Activated naive CD4-positive, alpha-beta T cell treated with anti-CD3 and anti-CD28 coated beads for 36 hours (primary cell): ENCODE results near the gene YJEFN3. TPM values are rescaled to one million over a fixed set of nuclear protein-coding genes. Genes with fewer than 3 reads are reported as not detected.
A peak's percentile ranks its signal among the peaks of the same experiment; 100 is the strongest.

Source experiments
- CTCF ChIA-PET: fragments of 350-600 bp; sonication (Branson Sonifier 250); formaldehyde crosslinking; loops from one replicate; lab custom pipeline; 2021; ENCODE audit warnings: antibody characterized with exemption; lab: Charles Lee
- DNase-seq: peaks from one replicate; pipeline ENCODE4 v3.0.0-alpha.2; 2020
- H3K27ac Mint-ChIP-seq: one replicate; pipeline ENCODE4 v1.8.0; 2021; ENCODE audit warnings: mild to moderate bottlenecking, mixed read lengths
- H3K27me3 Mint-ChIP-seq: one replicate; pipeline ENCODE4 v1.8.0; 2021; ENCODE audit warnings: low read depth, mixed read lengths
- H3K36me3 Mint-ChIP-seq: one replicate; pipeline ENCODE4 v1.8.0; 2021; ENCODE audit warnings: low read depth, mixed read lengths
- H3K4me1 Mint-ChIP-seq: one replicate; pipeline ENCODE4 v1.8.0; 2021; ENCODE audit warnings: low read depth, mixed read lengths
- H3K4me3 Mint-ChIP-seq: one replicate; pipeline ENCODE4 v1.8.0; 2021; ENCODE audit warnings: mild to moderate bottlenecking, moderate library complexity, mixed read lengths
- H3K9me3 Mint-ChIP-seq: one replicate; pipeline ENCODE4 v1.8.0; 2021; ENCODE audit warnings: mixed read lengths
- intact Hi-C: fragments of 100-400 bp; cut with micrococcal nuclease; formaldehyde crosslinking; loops from one replicate; pipeline ENCODE4 v1.15.1; 2023
- total RNA-seq, 2 experiments: library from RNA; stranded (reverse); gene quantifications; one replicate each; pipeline ENCODE4 v1.2.3, GENCODE V29; 2021

YJEFN3 gene
- total RNA-seq, 2 experiments from 2014 or later, result 6.5 to 7.2 TPM

DNA sequence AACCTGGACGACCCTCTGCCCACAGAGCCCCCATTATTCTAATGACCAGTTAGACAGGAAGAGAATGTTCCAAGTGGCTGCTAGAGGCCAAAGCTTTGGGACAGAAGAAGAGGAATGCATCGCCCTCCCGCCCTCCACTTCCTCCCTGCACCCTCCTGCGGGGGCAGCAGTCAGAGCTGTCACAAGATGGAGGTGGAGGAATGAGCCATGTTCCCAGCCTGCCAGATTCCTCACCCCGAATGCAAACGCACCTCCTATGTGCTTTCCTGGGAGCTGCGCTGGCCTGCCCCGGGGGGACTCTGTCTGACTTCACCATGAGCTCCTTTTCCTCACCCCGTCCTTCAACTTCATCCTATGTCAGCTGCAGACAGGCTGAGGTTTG lies 1.7 kb downstream of the YJEFN3 start:
- CTCF ChIA-PET, result interaction anchor here (1.1 to 5.9 kb wide), 5 partner anchors 11 to 132 kb away, joined by 3 to 46 read pairs (median 5); partner anchors contain the start of genes GMIP and NDUFA13
- Mint-ChIP-seq H3K4me3 (no peak overlapping the region), H3K36me3 (peaks cover 5% of the 10 kb centered on the region), H3K4me1 (peaks cover 9% of the 10 kb centered on the region), H3K27me3 (no peaks in the 10 kb centered on the region), H3K27ac (no peak overlapping the region), H3K9me3 (no peaks in the 10 kb centered on the region)
- no peak for DNase-seq
- intact Hi-C loops, result loop anchor here (10.0 kb wide), 1 partner anchor 244 kb away; no protein-coding TSS in a partner anchor

DNA sequence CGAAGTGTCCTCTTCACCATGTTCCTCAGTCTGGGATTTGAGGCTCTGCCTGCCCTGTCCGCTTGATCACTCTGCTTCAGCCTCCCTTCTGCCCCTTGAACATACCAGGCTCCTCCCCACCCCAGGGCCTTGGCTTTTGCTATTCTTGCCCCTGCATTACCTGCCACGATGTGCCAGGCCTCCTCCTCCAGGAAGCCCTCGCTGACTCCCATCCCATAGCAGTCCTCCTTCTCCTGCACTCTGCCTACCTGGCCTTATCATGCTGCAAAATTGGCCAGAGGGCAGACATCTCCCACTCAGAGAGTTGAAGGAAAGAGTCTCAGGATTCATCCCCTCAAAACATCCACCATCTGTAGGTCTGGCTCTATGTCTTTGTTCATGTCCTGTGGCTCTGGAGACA lies 2.2 kb downstream of the YJEFN3 start:
- Mint-ChIP-seq H3K36me3 (peaks cover 5% of the 10 kb centered on the region), H3K4me3 (no peak overlapping the region), H3K27ac (no peak overlapping the region), H3K27me3 (no peaks in the 10 kb centered on the region), H3K4me1 (peaks cover 9% of the 10 kb centered on the region), H3K9me3 (no peaks in the 10 kb centered on the region)
- DNase-seq, result no peak
- intact Hi-C loops, result loop anchor here (10.0 kb wide), 1 partner anchor 244 kb away; no protein-coding TSS in a partner anchor
- CTCF ChIA-PET, result interaction anchor here (0.6 to 5.9 kb wide), 8 partner anchors 10 to 463 kb away, joined by 3 to 46 read pairs (median 8); partner anchors contain the start of genes GMIP and NDUFA13

DNA sequence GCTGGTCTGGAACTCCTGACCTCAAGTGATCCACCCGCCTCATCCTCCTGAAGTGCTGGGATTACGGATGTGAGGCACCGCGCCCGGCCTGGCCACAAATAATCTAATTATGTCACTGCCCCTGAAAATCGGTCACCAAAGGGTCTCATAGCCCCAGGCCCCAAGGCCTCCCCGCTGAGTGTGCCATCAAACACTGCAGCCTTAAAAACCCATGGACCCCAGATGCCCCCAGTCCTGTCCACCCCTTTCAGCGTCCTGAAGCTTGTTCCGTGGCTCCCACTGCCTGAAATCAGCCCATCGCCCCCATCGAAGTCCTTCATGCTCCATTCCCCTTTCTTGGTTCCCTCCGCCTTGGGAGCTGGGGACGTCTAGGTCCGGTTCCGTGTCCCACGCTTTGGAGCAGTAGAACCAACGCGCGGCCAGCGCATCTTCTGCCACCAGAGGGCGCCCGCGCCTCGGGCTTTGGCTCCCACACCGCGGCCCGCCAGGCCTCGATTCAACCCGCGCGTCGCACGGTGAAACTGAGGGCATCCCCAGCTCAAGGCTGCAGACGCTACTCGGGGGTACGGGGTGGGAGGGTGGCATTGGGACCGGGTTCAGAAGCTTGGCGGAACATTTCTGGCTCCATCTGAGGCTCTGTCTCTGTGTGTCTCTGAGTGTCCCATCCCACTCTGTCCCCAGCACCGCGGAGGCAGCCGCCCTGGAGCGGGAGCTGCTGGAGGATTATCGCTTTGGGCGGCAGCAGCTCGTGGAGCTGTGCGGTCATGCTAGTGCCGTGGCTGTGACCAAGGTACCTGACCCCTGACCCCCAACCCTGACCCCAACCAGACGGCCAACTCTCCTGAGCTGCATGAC lies 3.5 kb downstream of the YJEFN3 start:
- peaks cover 5% of the 10 kb centered on the region for H3K36me3 Mint-ChIP-seq
- peaks cover 12% of the 10 kb centered on the region for H3K4me1 Mint-ChIP-seq
- H3K4me3 Mint-ChIP-seq, result no peak overlapping the region
- CTCF ChIA-PET, result interaction anchor here (0.6 to 5.9 kb wide), 33 partner anchors 9 to 486 kb away, joined by 3 to 46 read pairs (median 5); partner anchors contain the start of genes GMIP, NDUFA13, PBX4 and TSSK6
- H3K9me3 Mint-ChIP-seq, result no peaks in the 10 kb centered on the region
- intact Hi-C loops, result loop anchor here (1.0 to 10.0 kb wide), 4 partner anchors 23 to 427 kb away; partner anchors contain the start of gene GMIP
- no peak overlapping the region for H3K27ac Mint-ChIP-seq
- no peaks in the 10 kb centered on the region for H3K27me3 Mint-ChIP-seq
- peak; percentile 88 for DNase-seq

DNA sequence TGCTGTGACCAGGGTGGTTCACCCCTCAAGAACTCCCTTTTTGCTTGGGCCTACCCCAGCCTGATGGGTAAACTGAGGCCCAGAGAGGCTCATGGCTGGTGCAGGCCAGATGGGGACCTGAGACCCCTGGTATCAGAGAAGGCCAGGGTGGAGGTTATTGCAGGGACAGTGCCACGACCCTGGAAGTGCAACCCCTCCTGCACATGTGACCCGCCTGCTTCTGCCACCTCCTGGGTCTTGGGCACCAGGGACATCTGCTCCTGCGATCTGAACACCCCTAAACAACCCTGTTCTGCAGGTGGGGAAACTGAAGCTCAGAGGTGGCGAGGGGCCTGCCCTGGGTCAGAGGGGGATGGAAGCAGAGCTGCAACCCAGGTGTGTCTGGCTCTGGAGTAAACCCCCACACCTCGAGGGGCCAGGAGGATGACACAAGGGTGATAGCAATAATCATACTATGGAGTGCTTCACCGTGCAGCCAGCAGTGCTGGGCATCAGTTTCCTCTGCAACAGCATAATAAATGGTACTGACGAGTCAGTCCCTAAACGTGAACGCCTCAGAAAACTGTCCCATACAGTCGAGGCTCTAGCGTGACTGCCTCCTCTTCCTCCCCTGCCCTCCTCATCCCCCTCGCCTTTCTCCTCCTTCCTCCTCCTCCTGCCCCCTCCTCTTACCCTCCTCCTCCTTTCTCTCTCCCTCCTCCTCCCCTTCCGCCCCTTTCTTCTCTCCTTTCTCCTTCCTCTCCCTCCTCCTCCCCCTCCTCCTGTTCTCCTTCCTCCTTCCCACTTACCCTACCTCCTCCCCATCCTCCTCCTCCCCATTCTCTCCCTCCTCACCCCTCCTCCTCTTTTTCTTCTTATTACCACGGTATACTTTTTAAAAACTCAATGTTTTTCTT lies 4.3 kb downstream of the YJEFN3 start:
- DNase-seq, result no peak
- no peak overlapping the region for H3K27ac Mint-ChIP-seq
- no peaks in the 10 kb centered on the region for H3K27me3 Mint-ChIP-seq
- peaks cover 16% of the 10 kb centered on the region for H3K4me1 Mint-ChIP-seq
- intact Hi-C loops, result loop anchor here (1.0 to 10.0 kb wide), 4 partner anchors 22 to 426 kb away; partner anchors contain the start of gene GMIP
- H3K36me3 Mint-ChIP-seq, result peaks cover 5% of the 10 kb centered on the region
- no peaks in the 10 kb centered on the region for H3K9me3 Mint-ChIP-seq
- H3K4me3 Mint-ChIP-seq, result no peak overlapping the region
- CTCF ChIA-PET, result interaction anchor here (0.6 to 5.9 kb wide), 30 partner anchors 8 to 485 kb away, joined by 3 to 46 read pairs (median 5); partner anchors contain the start of genes GMIP, NDUFA13, PBX4 and TSSK6

DNA sequence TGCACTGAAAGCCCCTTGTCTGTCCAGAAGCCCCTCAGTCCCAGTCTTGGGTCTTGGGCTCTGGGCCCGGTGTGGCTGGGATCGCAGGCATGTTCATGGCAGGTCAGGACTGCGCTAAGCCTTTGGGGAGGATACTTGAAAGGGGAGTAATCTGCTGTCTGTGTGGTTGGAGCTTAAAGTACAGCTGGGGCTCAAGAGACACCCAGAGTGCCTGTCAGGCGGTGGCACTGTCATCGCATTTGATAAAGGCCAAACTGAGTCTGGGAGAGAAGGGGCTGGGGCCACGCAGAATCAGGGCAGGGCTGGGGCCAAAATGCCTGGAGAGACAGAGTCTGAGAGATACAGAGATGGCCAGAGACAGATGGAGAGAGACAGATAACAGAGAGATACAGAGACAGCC lies 5.1 kb downstream of the YJEFN3 start:
- no peak overlapping the region for H3K4me3 Mint-ChIP-seq
- peak overlapping the region; percentile 63 for H3K27ac Mint-ChIP-seq
- intact Hi-C loops, result loop anchor here (2.0 to 10.0 kb wide), 2 partner anchors 21 to 241 kb away; no protein-coding TSS in a partner anchor
- peaks cover 21% of the 10 kb centered on the region for H3K4me1 Mint-ChIP-seq
- H3K27me3 Mint-ChIP-seq, result peaks cover 3% of the 10 kb centered on the region
- DNase-seq, result no peak
- H3K36me3 Mint-ChIP-seq, result peaks cover 5% of the 10 kb centered on the region
- CTCF ChIA-PET, result interaction anchor here (5.9 kb wide), 1 partner anchor 111 kb away, joined by 46 read pairs; the partner anchor contains the start of gene GMIP
- no peaks in the 10 kb centered on the region for H3K9me3 Mint-ChIP-seq

DNA sequence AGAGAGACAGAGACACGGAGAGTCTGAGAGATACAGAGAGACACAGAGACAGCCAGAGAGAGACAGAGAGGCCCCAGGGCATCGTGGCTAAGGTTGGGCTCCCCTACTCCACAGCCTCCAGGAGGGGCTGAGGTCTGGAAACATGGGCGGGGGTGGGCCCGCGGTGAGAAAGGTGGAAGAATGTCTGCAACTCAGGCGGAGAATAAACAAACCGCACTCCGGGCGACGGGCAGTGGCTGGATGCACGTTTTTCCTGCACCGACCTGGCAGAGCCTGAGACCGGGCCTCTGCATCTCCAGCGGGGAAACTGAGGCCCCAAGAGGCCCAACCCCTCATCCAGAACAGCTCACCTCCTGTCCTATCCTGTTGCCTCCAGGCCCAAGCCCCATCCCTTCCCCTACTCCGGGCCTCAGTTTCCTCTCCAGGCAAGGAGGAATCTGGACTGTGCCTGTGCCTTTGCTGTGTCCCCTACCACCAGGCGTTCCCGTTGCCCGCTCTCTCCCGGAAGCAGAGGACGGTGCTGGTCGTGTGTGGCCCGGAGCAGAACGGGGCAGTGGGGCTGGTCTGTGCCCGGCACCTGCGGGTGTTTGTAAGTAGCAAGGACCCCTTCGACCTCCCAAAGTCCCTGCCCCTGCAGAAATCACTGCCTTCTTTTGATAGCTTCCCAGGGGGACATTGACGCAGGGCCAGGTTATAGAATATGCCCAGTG lies 6.0 kb downstream of the YJEFN3 start:
- no peak overlapping the region for H3K27ac Mint-ChIP-seq
- peaks cover 25% of the 10 kb centered on the region for H3K4me1 Mint-ChIP-seq
- CTCF ChIA-PET, result interaction anchor here (0.9 kb wide), 1 partner anchor 20 kb away, joined by 7 read pairs; no protein-coding TSS in a partner anchor
- H3K27me3 Mint-ChIP-seq, result peaks cover 5% of the 10 kb centered on the region
- DNase-seq, result no peak
- H3K36me3 Mint-ChIP-seq, result peaks cover 3% of the 10 kb centered on the region
- no peaks in the 10 kb centered on the region for H3K9me3 Mint-ChIP-seq
- intact Hi-C loops, result loop anchor here (5.0 to 10.0 kb wide), 2 partner anchors 198 to 240 kb away; partner anchors contain the start of gene ZNF14
- H3K4me3 Mint-ChIP-seq, result no peak overlapping the region

DNA sequence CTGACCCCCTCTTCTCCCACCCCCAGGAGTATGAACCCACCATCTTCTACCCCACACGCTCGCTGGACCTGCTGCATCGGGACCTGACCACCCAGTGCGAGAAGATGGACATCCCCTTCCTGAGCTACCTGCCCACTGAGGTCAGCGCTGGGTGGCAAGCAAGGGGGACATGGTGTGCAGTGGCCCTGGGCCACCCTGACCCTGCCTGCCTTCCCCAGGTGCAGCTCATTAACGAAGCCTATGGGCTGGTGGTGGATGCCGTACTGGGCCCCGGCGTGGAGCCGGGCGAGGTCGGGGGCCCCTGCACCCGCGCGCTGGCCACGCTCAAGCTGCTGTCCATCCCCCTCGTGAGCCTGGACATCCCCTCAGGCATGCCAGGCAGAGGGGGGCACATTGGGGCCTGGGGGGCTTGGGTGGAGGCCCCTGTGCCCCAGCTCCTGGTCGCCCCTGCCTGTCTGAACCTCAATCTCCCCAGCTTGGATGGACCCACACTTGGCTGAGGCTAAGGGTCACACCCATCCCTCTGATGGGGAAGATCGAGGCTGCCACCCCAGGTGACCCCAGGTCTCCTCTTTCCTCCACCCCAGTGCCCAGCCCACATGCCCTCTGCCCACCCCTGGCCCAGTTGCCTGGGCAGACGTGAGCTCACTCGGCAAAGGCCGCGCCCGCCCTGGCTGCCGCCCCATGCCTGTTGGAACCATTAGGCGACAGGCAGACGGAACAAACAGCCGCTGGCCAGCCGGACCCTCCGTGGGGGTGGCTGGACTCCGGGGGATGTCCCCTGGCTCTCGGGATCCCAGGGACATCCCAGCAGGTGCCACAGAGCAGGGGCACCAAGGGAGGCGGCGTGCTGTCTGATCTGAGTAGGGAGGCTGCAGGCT lies 6.8 kb downstream of the YJEFN3 start:
- DNase-seq, result no peak
- no peak overlapping the region for H3K4me3 Mint-ChIP-seq
- no peaks in the 10 kb centered on the region for H3K9me3 Mint-ChIP-seq
- CTCF ChIA-PET, result interaction anchor here (0.9 to 1.1 kb wide), 2 partner anchors 19 to 20 kb away, joined by 4 to 7 read pairs; no protein-coding TSS in a partner anchor
- H3K27ac Mint-ChIP-seq, result no peak overlapping the region
- peaks cover 3% of the 10 kb centered on the region for H3K36me3 Mint-ChIP-seq
- peaks cover 6% of the 10 kb centered on the region for H3K27me3 Mint-ChIP-seq
- intact Hi-C loops, result loop anchor here (5.0 to 10.0 kb wide), 2 partner anchors 197 to 239 kb away; partner anchors contain the start of gene ZNF14
- peaks cover 26% of the 10 kb centered on the region for H3K4me1 Mint-ChIP-seq

DNA sequence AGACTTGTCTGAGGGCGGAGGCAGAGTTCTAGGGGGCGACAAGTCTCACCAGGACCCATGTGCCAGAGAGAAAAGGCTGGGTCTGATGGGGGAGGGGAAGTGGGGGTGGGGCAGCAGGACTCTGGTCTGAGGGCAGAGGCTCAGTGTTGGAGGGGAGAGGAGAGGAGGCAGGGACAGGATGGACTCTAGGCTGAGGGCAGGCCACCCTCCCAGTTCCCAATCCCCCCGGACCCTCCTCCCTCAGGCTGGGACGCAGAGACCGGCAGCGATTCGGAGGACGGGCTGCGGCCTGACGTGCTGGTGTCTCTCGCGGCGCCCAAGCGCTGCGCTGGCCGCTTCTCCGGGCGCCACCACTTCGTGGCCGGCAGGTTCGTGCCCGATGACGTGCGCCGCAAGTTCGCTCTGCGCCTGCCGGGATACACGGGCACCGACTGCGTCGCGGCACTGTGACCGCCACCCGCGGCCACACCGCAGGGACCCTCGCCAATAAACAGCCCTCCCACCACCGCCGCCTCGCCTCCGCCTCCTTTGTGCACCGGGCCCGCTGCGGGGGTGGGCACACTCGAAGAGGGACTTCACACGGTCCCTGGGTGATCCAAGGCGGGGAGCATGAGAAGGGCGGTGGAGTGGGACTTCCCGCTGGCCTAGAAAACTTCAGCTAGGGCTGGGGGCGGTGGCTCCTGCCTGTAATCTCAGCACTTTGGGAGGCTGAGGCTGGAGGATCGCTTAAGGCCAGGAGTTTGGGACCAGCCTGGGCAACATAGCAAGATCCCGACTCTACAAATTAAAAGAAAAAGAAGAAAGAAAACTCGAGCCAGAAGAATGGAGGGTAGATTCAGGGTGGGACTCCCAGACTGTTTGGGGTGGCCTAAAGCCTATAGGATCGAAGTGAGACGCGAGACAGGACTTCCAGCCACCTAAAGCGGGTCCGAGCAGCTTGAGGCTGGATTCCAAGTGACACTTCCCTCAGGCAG lies 8.7 kb downstream of the YJEFN3 start:
- no peaks in the 10 kb centered on the region for H3K36me3 Mint-ChIP-seq
- no peak overlapping the region for H3K27ac Mint-ChIP-seq
- intact Hi-C loops, result loop anchor here (5.0 to 10.0 kb wide), 2 partner anchors 195 to 237 kb away; partner anchors contain the start of gene ZNF14
- peaks cover 8% of the 10 kb centered on the region for H3K27me3 Mint-ChIP-seq
- H3K4me3 Mint-ChIP-seq, result peak overlapping the region; percentile 48
- no peaks in the 10 kb centered on the region for H3K9me3 Mint-ChIP-seq
- H3K4me1 Mint-ChIP-seq, result peaks cover 36% of the 10 kb centered on the region
- CTCF ChIA-PET, result interaction anchor here (1.3 to 3.0 kb wide), 2 partner anchors 15 to 17 kb away, joined by 4 to 12 read pairs; no protein-coding TSS in a partner anchor
- DNase-seq, result no peak

DNA sequence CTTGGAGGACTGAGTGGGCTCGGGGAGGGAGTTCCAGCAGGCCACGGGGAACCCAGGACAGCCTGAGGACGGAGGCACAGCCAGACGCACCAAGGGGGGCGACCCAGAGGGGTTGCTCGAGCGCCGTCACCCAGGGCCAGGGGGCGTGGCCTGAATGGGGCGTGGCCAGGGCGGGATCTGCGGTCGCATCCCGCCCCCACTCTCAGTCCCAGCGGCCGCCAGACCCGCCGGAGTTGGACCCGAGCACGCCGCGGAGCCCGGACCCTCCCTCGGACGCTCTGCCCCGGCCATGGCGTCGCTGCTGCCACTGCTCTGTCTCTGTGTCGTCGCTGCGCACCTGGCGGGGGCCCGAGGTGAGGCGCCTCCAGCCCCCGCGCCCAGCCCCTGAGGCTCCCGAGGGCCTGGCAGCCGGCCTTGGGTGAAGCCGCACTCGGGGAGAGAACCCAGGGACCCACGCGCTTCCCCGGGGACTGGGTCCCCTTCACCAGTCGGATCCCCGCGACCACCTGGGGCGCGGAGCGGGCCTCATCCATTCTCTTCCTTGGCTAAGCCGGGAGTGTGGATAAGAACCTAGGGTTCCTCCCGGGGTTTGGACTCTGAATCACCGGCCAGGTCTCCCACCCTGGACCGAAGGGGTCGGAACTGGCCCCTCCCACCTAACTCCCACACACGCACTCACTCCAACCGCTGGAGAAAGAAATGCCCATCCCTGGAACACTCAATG lies 9.5 kb downstream of the YJEFN3 start, which contains the start of gene CILP2:
Gene CILP2 (plus strand): TSS at position 205 of the 724 bp plus-strand sequence. CDS start 85 bp downstream, at position 290.
- CTCF ChIA-PET, result interaction anchor here (1.2 to 3.0 kb wide), 3 partner anchors 14 to 106 kb away, joined by 4 to 12 read pairs (median 4); partner anchors contain the start of gene GMIP
- DNase-seq, result peak; percentile 38
- Mint-ChIP-seq H3K4me1 (peaks cover 36% of the 10 kb centered on the region), H3K4me3 (peak within 1 kb of the TSS; percentile 48), H3K9me3 (no peaks in the 10 kb centered on the region), H3K36me3 (no peaks in the 10 kb centered on the region), H3K27ac (no peak within 1 kb of the TSS), H3K27me3 (peaks cover 8% of the 10 kb centered on the region)
- intact Hi-C loops, result loop anchor here (5.0 to 10.0 kb wide), 2 partner anchors 194 to 237 kb away; partner anchors contain the start of gene ZNF14
